ENCODE measurements around the gene ARHGEF39.

DNA sequence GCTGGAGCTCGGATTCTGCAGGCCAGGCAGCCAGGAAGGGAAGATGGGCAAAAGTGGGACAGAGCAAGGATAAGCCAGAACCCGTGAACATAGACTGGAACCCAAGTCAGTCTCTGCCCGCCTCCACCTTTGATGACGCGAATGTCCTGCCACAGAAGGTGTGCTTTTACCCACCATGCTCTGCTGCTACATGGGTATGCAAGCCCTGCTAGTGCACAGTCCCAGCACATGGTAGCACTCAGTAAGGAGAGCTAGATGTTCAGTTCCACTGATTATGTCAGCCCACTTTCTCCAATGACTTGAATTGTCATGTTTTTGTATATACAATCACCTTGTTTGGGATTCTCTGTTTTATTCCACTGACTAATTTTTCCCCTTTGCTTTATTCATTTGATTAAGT lies 35.4 kb downstream of the ARHGEF39 start:
- TF ChIP-seq POLR2A (IDR thresholded peaks at IDR 0.05) (no peak), EP300 (IDR thresholded peaks at IDR 0.05) (no peak)
- TF ChIP-seq, protein P1, sequence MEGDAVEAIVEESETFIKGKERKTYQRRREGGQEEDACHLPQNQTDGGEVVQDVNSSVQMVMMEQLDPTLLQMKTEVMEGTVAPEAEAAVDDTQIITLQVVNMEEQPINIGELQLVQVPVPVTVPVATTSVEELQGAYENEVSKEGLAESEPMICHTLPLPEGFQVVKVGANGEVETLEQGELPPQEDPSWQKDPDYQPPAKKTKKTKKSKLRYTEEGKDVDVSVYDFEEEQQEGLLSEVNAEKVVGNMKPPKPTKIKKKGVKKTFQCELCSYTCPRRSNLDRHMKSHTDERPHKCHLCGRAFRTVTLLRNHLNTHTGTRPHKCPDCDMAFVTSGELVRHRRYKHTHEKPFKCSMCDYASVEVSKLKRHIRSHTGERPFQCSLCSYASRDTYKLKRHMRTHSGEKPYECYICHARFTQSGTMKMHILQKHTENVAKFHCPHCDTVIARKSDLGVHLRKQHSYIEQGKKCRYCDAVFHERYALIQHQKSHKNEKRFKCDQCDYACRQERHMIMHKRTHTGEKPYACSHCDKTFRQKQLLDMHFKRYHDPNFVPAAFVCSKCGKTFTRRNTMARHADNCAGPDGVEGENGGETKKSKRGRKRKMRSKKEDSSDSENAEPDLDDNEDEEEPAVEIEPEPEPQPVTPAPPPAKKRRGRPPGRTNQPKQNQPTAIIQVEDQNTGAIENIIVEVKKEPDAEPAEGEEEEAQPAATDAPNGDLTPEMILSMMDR (IDR thresholded peaks at IDR 0.05), result no peak
